GM21526 (cell line): ENCODE measurements around the gene CARD16.

Experiments used
- ATAC-seq: cut with Tn5 transposase; IDR thresholded peaks from one replicate; pipeline ENCODE4 v1.9.1; 2021; ENCODE audit warnings: moderate library complexity; ENCODE audit not compliant: unreplicated experiment, low FRiP score

Gene CARD16

DNA sequence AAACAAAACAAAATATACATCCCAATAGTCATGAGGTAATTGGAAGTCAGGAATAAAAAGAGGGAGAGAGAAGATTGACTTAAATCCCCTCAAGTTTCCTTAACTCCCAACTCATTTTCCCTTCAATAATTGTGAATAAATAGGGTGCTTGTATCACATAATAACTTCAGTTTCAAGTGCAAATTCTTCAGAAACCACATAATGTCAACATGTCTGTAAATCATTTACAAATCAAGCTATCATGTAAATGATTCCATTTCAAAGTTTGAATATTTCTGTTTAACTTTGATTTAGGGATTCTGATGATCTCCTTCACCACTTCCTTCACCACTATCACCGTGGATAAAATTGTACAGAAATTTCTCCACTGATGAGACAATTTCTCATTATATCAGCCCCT, 45.4 kb downstream of the CARD16 start:
- ATAC-seq = no peak

DNA sequence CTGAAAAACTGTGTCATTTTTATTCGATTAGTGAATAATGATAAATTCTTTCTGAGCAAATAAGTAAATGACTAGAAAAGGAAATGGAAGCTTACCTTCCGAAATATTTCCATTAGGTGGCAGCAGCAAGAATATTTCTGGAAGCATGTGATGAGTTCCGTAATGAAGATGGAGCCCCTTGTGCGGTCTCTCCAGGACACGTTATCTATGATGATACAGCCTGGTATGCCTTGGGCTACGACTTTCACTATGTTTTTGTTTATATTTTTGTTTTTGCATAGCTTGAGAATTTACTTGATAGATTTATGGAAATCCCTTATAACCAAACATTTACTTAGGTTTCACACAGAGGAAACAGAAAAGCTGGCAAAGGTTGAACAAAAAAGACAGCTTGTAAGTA, 47.8 kb downstream of the CARD16 start:
- ATAC-seq = no peak

DNA sequence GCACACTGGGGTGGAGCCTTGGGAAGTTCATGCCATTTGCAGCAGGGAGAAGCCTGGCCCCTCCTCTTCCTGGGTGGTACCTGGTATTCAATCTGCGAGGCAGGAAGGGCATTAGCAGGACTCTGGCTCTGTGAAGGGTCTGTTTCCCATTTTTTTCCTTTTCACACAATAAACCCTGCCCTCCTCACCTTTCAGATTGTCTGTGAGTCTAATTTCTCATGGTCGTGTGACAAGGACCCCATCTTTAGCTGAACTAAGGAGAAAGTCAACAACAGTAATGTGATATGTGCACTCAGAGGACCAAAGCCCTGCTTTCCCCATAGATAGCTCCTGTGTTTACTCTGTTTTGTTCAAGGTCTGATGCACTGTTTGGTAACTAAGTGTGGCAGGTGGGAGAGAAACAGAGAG, 50.1 kb downstream of the CARD16 start:
- ATAC-seq = no peak

DNA sequence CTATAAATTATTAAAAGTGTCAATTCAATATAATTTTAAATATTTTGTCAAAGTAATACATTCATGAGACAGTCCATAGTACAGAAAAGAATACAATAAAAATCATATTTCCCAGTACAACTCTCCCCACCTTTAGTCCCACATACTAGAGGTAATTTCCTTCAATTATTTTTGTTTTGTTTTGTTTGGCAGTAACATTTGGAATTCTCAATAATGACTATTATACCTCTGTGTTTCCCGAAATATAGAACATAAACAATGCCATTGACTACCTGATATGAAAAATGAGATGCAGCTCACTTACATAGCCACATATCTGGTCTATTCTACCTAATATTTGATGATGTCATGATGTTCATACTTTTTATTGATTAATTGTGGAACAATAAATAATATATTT, 52.4 kb downstream of the CARD16 start:
- no peak for ATAC-seq

DNA sequence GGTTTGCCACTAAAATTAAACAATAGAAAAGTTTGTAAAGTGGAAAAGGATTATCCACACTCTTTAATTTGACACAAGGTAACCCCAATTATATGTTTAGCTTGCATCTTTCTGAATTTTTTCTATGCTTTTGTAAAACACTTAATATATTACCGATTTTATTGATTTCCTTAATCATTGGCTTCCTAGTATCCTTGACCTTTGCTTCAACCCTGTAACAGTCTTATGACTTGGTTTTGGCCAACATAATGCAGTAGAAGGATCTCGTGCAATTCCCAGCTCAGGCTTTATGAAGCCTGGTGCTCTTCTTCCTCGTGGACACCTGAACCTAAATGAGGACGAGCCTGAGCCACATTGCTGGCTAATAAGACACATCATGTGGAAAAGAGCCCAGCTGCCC, 53.1 kb downstream of the CARD16 start:
- no peak for ATAC-seq
